Left cardiac atrium (tissue), 4 donors: ENCODE results near the gene TSKU. TPM values are rescaled to one million over a fixed set of nuclear protein-coding genes. Genes with fewer than 3 reads are reported as not detected.

ENCODE experiments used
- ATAC-seq, 2 donors: fragments of 200-7000 bp; cut with Tn5 transposase; one replicate each; pipeline ENCODE4 v1.9.1; 2020; ENCODE audit warnings: mild to moderate bottlenecking in 2 of 2, moderate library complexity in 2 of 2
- DNase-seq: peaks from one replicate; pipeline ENCODE4 v3.0.0-alpha.2; 2020
- intact Hi-C, 2 donors: fragments of 100-400 bp; cut with DNase I; formaldehyde crosslinking; loops; one replicate each; pipeline versions ENCODE4 v1.14.1 to v1.15.1; 2022 to 2023
- total RNA-seq, 2 donors: library from RNA; stranded (reverse); fragmentation: NEBNext Ultra II Directional; extraction: Animal tissue kit (Norgen Biotek cat#: 25700); gene quantifications; one replicate each; pipeline ENCODE4 v1.2.1, GENCODE V29; 2021
- donor health status: DM: no; HTN: yes; CAD: no.
- donor health status: DM: no; HTN: yes; CAD: no; lungs with severe emphysema.
- donor health status: DM: yes; HTN: yes; CAD: no.
- donor health status: Dilated cardiomyopathy.

TSKU gene
- total RNA-seq, 2 donors from 2014 or later: 27.7 to 33.3 TPM

- no peak for ATAC-seq
- intact Hi-C loops: no loop called here
- DNase-seq: no peak
Observed at GRCh38 chr11:76831686-76832310, 48.6 kb downstream of the TSKU start.

GRCh38 chr11:76832361-76832760, 49.2 kb downstream of the TSKU start:
- intact Hi-C loops: no loop called here
- DNase-seq (no peak), ATAC-seq (peak in 1 of 2 donors; percentile 32)

GRCh38 chr11:76834151-76834550, 51.0 kb downstream of the TSKU start:
- intact Hi-C loops: no loop called here
- no peak for ATAC-seq
- DNase-seq: no peak

- DNase-seq (no peak), ATAC-seq (no peak)
- intact Hi-C loops: no loop called here
Observed at GRCh38 chr11:76835036-76835435, 51.9 kb downstream of the TSKU start.

- ATAC-seq: peak; percentile 64 to 73
- intact Hi-C loops: no loop called here
- peak; percentile 61 for DNase-seq
Observed at GRCh38 chr11:76835928-76836612, 52.9 kb downstream of the TSKU start.

GRCh38 chr11:76836613-76837291, 53.6 kb downstream of the TSKU start:
- intact Hi-C loops: no loop called here
- no peak for DNase-seq
- peak in 1 of 2 donors; percentile 11 for ATAC-seq

GRCh38 chr11:76837696-76838677, 54.8 kb downstream of the TSKU start:
- DNase-seq (no peak), ATAC-seq (no peak)
- intact Hi-C loops: no loop called here

- DNase-seq: no peak
- ATAC-seq: peak; percentile 28 to 48
- intact Hi-C loops: no loop called here
Observed at GRCh38 chr11:76838678-76839068, 55.5 kb downstream of the TSKU start.

- intact Hi-C loops: no loop called here
- ATAC-seq: peak in 1 of 2 donors; percentile 15
- no peak for DNase-seq
Observed at GRCh38 chr11:76839311-76839710, 56.2 kb downstream of the TSKU start.

- ATAC-seq (no peak), DNase-seq (no peak)
- intact Hi-C loops: no loop called here
Observed at GRCh38 chr11:76841923-76842452, 58.8 kb downstream of the TSKU start.

GRCh38 chr11:76843907-76844306, 60.8 kb downstream of the TSKU start:
- DNase-seq (no peak), ATAC-seq (no peak)
- intact Hi-C loops: no loop called here

- intact Hi-C loops: no loop called here
- ATAC-seq (no peak), DNase-seq (no peak)
Observed at GRCh38 chr11:76844511-76844910, 61.4 kb downstream of the TSKU start.

GRCh38 chr11:76845069-76845468, 61.9 kb downstream of the TSKU start:
- no peak for DNase-seq
- no peak for ATAC-seq
- intact Hi-C loops: no loop called here

- ATAC-seq: no peak
- intact Hi-C loops: no loop called here
Observed at GRCh38 chr11:76846441-76846840, 63.3 kb downstream of the TSKU start.

More at GRCh38 chr11:76846441-76846840, 63.3 kb downstream of the TSKU start:
- no peak for DNase-seq

Other genes starting within 250 kb of the TSKU start
- 10 to 100 TPM; 43.8 to 88.2 TPM for gene LRRC32, start 112.6 kb upstream of the TSKU start, total RNA-seq
- 10 to 100 TPM; 12.5 to 18.1 TPM for gene ACER3, start 77.6 kb downstream of the TSKU start, total RNA-seq